HL-60 (cell line): ENCODE measurements around the gene LOC101059915.

Source experiments
- DNase-seq, 2 experiments: peaks; one replicate each; pipeline ENCODE4 v3.0.0-alpha.2; 2010 to 2020; ENCODE audit warnings: low read depth in 1 of 2, low spot score in 1 of 2
- H3K27ac ChIP-seq: fragments of 250-450 bp; sonication (Bioruptor Pico); replicated peaks from 2 replicates; pipeline ENCODE4 v1.5.1; 2020; ENCODE audit warnings: mild to moderate bottlenecking, moderate library complexity
- H3K27me3 ChIP-seq: fragments of 250-450 bp; sonication (Bioruptor Pico); 2 replicates; pipeline ENCODE4 v1.5.1; 2021; ENCODE audit warnings: mild to moderate bottlenecking, moderate library complexity; ENCODE audit not compliant: insufficient read depth, poor library complexity, severe bottlenecking
- H3K4me3 ChIP-seq: replicated peaks from 2 replicates; pipeline ENCODE4 v1.5.1; 2011; ENCODE audit warnings: mild to moderate bottlenecking, control low read depth, low read length; ENCODE audit not compliant: insufficient read depth
- CTCF ChIP-seq: IDR thresholded peaks from one replicate; pipeline ENCODE4 v1.5.1; 2011; ENCODE audit warnings: low read length, control low read depth, inconsistent platforms; ENCODE audit not compliant: insufficient read depth
- GABPA ChIP-seq: IDR thresholded peaks from 2 replicates; pipeline ENCODE4 v1.6.1; 2012; ENCODE audit warnings: low read depth
- POLR2AphosphoS5 ChIP-seq: IDR thresholded peaks from 2 replicates; pipeline ENCODE4 v1.6.1; 2012; ENCODE audit warnings: low read depth
- REST ChIP-seq: IDR thresholded peaks from 2 replicates; pipeline ENCODE4 v1.6.1; 2012; ENCODE audit warnings: low read depth; ENCODE audit not compliant: insufficient replicate concordance
- SPI1 ChIP-seq: IDR thresholded peaks from 2 replicates; pipeline ENCODE4 v1.6.1; 2012; ENCODE audit warnings: low read depth, mild to moderate bottlenecking, borderline replicate concordance

LOC101059915 gene

GRCh38 chrX:71667328-71668247 is at the start of gene LOC101059915:
Gene LOC101059915 (plus strand): TSS chrX:71667546.
- Histone ChIP-seq H3K27me3 (no peaks in the 10 kb centered on the region), H3K4me3 (no peak within 1 kb of the TSS), H3K27ac (no peak within 1 kb of the TSS)
- TF ChIP-seq SPI1 (no peak), CTCF (no peak), GABPA (no peak), REST (no peak), POLR2AphosphoS5 (no peak)
- DNase-seq, result no peak

DNA sequence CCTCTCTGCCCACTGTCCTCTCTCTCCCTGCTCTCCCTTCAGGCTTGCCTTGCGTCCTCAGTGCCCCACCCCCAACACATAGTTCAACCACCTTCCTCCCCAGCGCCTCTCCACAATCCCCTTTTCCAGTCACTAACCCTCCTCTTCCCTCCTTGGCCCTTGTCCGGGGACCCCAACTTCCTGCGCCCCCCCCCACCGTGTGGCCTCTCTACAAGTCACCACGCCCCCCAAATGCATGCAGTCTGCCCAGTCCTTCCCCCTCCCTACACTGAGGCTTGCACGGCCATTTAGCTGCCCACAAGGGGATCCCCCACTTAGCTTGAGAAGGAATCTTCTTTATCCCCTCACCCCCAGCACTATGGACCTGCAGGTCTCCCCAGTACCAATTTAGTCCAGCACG is 49.6 kb upstream of the LOC101059915 start:
- TF ChIP-seq REST, result no peak
- no peak for TF ChIP-seq GABPA
- TF ChIP-seq CTCF, result no peak
- no peak for TF ChIP-seq SPI1
- TF ChIP-seq POLR2AphosphoS5, result no peak
- Histone ChIP-seq H3K27me3 (no peaks in the 10 kb centered on the region), H3K27ac (peak overlapping the region; percentile 65), H3K4me3 (peak overlapping the region; percentile 21)
- DNase-seq, result no peak

DNA sequence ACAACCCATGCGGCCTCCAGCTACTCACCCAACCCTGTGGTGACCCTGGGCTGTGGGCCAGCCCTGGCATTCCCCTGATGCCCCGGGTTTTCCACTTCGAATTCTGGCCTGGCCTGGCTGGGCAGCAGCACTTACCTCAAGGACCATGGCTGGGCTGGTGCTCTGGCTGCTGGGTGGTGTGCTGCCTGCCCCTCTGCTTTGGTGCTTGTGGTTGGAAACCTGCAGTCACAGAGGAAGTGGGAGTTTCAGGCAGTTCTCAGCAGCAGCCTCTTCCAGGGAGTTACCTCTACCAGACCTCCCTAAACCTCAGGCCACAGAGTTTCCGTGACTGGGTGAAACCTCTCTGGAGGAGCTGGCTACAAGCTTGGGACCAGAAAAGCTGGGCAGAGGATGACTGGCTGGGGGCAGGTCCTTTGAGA is 49.0 kb upstream of the LOC101059915 start, which contains the start of gene CXCR3:
TSS of gene CXCR3 (minus strand) at position 209 of the 419 bp plus-strand sequence. CDS start at position 147, 62 bp downstream.
- no peaks in the 10 kb centered on the region for H3K27me3 ChIP-seq
- no peak for TF ChIP-seq REST
- TF ChIP-seq CTCF, result no peak
- peak; percentile 97 for TF ChIP-seq POLR2AphosphoS5
- TF ChIP-seq SPI1, result peak; percentile 79
- 0 out of 2 replicates have a peak, but pooled peaks have one; percentile 22 for TF ChIP-seq GABPA

More for the DNA sequence above, 49.0 kb upstream of the LOC101059915 start, which contains the start of gene CXCR3:
- peak; percentile 82 to 93 for DNase-seq
- H3K4me3 ChIP-seq, result peak within 1 kb of the TSS; percentile 21
- H3K27ac ChIP-seq, result peak within 1 kb of the TSS; percentile 65
